ENCODE data around the gene VPS13D. TPM values are rescaled to one million over a fixed set of nuclear protein-coding genes. Genes with fewer than 3 reads are reported as not detected.

Gene VPS13D
- total RNA-seq, 2 donors from 2014 or later, result 70.1 to 129 TPM

DNA sequence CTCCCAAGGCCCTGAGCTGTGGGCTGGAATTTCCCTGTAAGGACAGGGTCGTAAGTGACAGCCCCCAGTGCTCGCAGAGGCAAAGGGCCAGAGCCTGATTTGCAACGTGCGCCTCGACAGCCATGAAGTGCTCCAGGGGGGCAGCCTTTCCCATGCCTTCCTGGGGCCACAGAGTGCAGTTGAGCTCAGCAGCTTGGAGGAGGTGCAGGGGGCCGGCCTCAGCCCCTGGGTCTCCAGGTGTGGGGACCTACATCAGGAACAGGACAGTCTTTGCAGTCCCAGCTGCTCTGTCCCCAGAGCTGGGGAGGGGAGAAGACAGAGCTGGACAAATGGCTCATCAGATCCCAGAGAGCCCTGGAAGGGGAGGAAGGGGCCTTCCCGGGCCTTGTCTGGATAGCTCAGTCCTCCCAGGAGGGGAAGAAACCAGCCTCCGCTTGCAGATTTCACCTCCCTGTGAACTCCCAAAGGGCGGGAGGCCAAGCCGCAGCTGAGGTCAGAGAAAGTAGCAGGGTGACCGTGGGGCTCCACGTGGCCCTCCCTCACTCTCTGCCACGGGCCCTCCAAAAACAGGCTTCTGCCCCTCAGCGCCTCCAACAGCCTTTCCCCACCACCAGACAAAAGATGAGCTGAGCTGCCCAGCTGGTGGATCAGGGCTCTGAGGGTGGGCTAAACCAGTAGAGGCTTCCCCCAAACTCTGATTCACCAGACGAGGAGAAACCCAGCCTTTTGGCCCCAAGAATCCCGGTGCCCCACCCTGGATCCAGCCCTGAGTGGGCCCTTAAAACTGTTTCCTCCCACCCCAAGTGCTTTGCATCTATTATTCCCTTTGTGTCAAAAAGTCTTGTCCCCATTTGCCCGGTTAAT, 311.7 kb downstream of the VPS13D start:
- no peak for ATAC-seq (ENCODE audit: insufficient number of reproducible peaks, low FRiP score, low read depth)

GRCh38 chr1:12542138-12542465, 312.3 kb downstream of the VPS13D start:
- Histone ChIP-seq H3K27me3 (replicated peaks; ENCODE audit: insufficient read depth) (no peaks in the 10 kb centered on the region), H3K4me1 (ENCODE audit: control insufficient read depth in 1 of 2, low read depth in 2 of 2) (peaks cover 19 to 42% of the 10 kb centered on the region in 2 donors), H3K27ac (peak overlapping the region; percentile 77 to 90), H3K4me3 (no peak overlapping the region), H3K36me3 (no peaks in the 10 kb centered on the region), H3K9me3 (no peaks in the 10 kb centered on the region)
- no peak for TF ChIP-seq CTCF (IDR thresholded peaks at IDR 0.05)
- ATAC-seq (ENCODE audit: insufficient number of reproducible peaks, low FRiP score, low read depth) (no peak), DNase-seq (ENCODE audit: low spot score) (no peak)

More for the DNA sequence above, 311.7 kb downstream of the VPS13D start:
- Histone ChIP-seq H3K4me1 (ENCODE audit: control insufficient read depth in 1 of 2, low read depth in 2 of 2) (peaks cover 15 to 37% of the 10 kb centered on the region in 2 donors), H3K9me3 (no peaks in the 10 kb centered on the region), H3K36me3 (no peaks in the 10 kb centered on the region), H3K27me3 (replicated peaks; ENCODE audit: insufficient read depth) (no peaks in the 10 kb centered on the region), H3K4me3 (no peak overlapping the region), H3K27ac (peak overlapping the region; percentile 77 to 90)
- TF ChIP-seq CTCF (IDR thresholded peaks at IDR 0.05), result no peak
- DNase-seq (ENCODE audit: low spot score), result no peak

- DNase-seq (ENCODE audit: low spot score) (no peak), ATAC-seq (ENCODE audit: insufficient number of reproducible peaks, low FRiP score, low read depth) (no peak)
- Histone ChIP-seq H3K4me3 (no peak overlapping the region), H3K9me3 (no peaks in the 10 kb centered on the region), H3K27me3 (replicated peaks; ENCODE audit: insufficient read depth) (no peaks in the 10 kb centered on the region), H3K36me3 (no peaks in the 10 kb centered on the region), H3K27ac (peak overlapping the region; percentile 77 to 90), H3K4me1 (ENCODE audit: control insufficient read depth in 1 of 2, low read depth in 2 of 2) (peaks cover 22 to 50% of the 10 kb centered on the region in 2 donors)
- TF ChIP-seq CTCF (IDR thresholded peaks at IDR 0.05), result no peak
Measured at GRCh38 chr1:12542616-12543592, 313.1 kb downstream of the VPS13D start.

DNA sequence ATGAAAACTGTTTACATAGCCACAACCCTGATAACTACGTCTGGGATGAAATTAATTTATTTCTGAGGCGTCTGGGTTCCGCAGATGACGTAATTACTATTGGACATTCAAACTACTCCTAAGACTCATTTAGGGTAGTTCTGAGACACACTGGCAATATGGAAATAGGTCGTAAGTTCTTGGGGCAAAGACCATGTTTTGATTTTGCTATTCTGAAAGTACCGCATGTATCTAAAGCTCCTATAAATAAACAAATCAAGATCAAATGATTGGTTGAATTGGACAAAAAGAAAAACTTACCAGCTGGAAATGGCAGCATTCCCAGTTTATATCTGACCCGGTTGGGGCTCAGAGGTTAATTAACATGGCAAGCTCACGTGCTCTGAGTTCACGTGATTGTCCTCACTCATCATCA, 313.9 kb downstream of the VPS13D start:
- Histone ChIP-seq H3K27me3 (replicated peaks; ENCODE audit: insufficient read depth) (no peaks in the 10 kb centered on the region), H3K4me3 (no peak overlapping the region), H3K9me3 (no peaks in the 10 kb centered on the region), H3K36me3 (no peaks in the 10 kb centered on the region), H3K27ac (no peak overlapping the region), H3K4me1 (ENCODE audit: control insufficient read depth in 1 of 2, low read depth in 2 of 2) (peaks cover 22 to 57% of the 10 kb centered on the region in 2 donors)
- TF ChIP-seq CTCF (IDR thresholded peaks at IDR 0.05), result no peak
- DNase-seq (ENCODE audit: low spot score) (no peak), ATAC-seq (ENCODE audit: insufficient number of reproducible peaks, low FRiP score, low read depth) (no peak)

DNA sequence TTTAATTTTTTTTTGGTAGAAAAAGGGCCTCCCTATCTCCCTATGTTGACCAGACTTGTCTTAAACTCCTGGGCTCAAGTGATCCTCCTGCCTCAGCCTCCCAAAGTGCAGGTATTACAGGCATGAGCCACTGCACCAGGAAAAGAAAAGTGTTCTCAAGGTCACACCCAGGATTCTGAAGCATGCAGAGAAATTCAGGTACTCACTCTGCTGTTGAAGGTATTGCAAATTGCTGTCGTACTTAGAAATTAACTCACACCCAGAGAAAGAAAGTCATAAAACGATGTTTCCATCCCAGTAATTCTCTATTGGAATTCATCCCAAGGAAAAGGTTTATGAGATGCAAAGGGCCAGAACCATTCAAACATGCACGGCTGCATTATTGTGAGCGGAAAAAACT, 314.5 kb downstream of the VPS13D start:
- no peak for ATAC-seq (ENCODE audit: insufficient number of reproducible peaks, low FRiP score, low read depth)
- TF ChIP-seq CTCF (IDR thresholded peaks at IDR 0.05), result no peak
- Histone ChIP-seq H3K4me1 (ENCODE audit: control insufficient read depth in 1 of 2, low read depth in 2 of 2) (peaks cover 23 to 59% of the 10 kb centered on the region in 2 donors), H3K27ac (no peak overlapping the region), H3K9me3 (no peaks in the 10 kb centered on the region), H3K27me3 (replicated peaks; ENCODE audit: insufficient read depth) (no peaks in the 10 kb centered on the region), H3K4me3 (no peak overlapping the region), H3K36me3 (no peaks in the 10 kb centered on the region)
- no peak for DNase-seq (ENCODE audit: low spot score)

All from thoracic aorta (tissue), 2 donors.